Adrenal gland (tissue), 12 donors: ENCODE measurements around the gene KIT. TPM values are rescaled to one million over a fixed set of nuclear protein-coding genes. Genes with fewer than 3 reads are reported as not detected.

ENCODE experiments used
- DNase-seq, 7 donors: peaks; one replicate each; pipeline ENCODE4 v3.0.0-alpha.2; 2019 to 2020
- H3K27ac ChIP-seq, 5 donors: fragments of 200-600 bp; sonication (generic) in 4 of 5; 1 replicate in 3 of 5; 2 replicates in 2 of 5; pipeline versions ENCODE4 v1.5.1 to v1.8.0; 2016 to 2020; ENCODE audit warnings: mild to moderate bottlenecking in 1 of 5
- H3K27me3 ChIP-seq: fragments of 200-600 bp; 2 replicates; pipeline ENCODE4 v1.8.0; 2021
- H3K36me3 ChIP-seq, 2 donors: fragments of 200-600 bp; replicated peaks in 1 of 2; 1 replicate in 1 of 2; 2 replicates in 1 of 2; pipeline versions ENCODE4 v1.5.1 to v1.8.0; 2018 to 2022
- H3K4me1 ChIP-seq, 2 donors: fragments of 200-600 bp; replicated peaks in 1 of 2; 1 replicate in 1 of 2; 2 replicates in 1 of 2; pipeline versions ENCODE4 v1.5.1 to v1.8.0; 2018 to 2021
- H3K4me3 ChIP-seq, 4 donors: fragments of 200-600 bp; sonication (generic) in 3 of 4; one replicate each; pipeline ENCODE4 v1.5.1; 2016 to 2018
- H3K9me3 ChIP-seq, 3 donors: fragments of 200-600 bp; sonication (generic) in 1 of 3; replicated peaks in 1 of 3; 1 replicate in 2 of 3; 2 replicates in 1 of 3; pipeline versions ENCODE4 v1.5.1 to v1.8.0; 2016 to 2021
- CTCF ChIP-seq, 6 experiments: fragments of 450-650 bp in 4 of 6; fragments of 200-600 bp in 2 of 6; sonication (generic) in 1 of 6; IDR thresholded peaks; 1 replicate in 5 of 6; 2 replicates in 1 of 6; pipeline versions ENCODE4 v1.5.1 to v1.8.0; 2016 to 2021; ENCODE audit warnings: antibody characterized with exemption in 6 of 6, mild to moderate bottlenecking in 2 of 6, moderate library complexity in 1 of 6
- POLR2A ChIP-seq, 2 donors: fragments of 450-650 bp; IDR thresholded peaks; one replicate each; pipeline ENCODE4 v1.6.1; 2017; ENCODE audit warnings: antibody characterized with exemption in 2 of 2, mild to moderate bottlenecking in 2 of 2, moderate library complexity in 1 of 2
- WGBS, 4 donors: extraction: QIAGEN DNeasy Blood & Tissue Kit in 2 of 4; methylation state at CpG; one replicate each; pipeline versions ENCODE4 v1.1.5 to v1.1.7; 2013 to 2017; 5-methylcytosine and 5-hydroxymethylcytosine counted together
- intact Hi-C, 2 donors: fragments of 100-400 bp; cut with DNase I; formaldehyde crosslinking; loops; one replicate each; pipeline versions ENCODE4 v1.14.1 to v1.15.0; 2022 to 2023
- polyA plus RNA-seq, 3 donors: library from polyadenylated mRNA; stranded (reverse); fragments of 200-250 nt in 2 of 3; fragments of 350-450 nt in 1 of 3; fragmentation: Illumina TruSeq in 1 of 3; extraction: RNeasy Lipid Tissue Mini Kit (QIAGEN cat#74804) in 1 of 3; gene quantifications; one replicate each; pipeline ENCODE4 v1.2.3, GENCODE V29; 2013 to 2014
- total RNA-seq, 9 donors: library from RNA; depleted of rRNA in 4 of 9; stranded (reverse); fragments of >200 nt in 4 of 9; fragments of 120-200 nt in 1 of 9; fragmentation: NEBNext Ultra II Directional in 1 of 9; extraction: Animal tissue kit (Norgen Biotek cat#: 25700) in 1 of 9; gene quantifications; one replicate each; pipeline versions ENCODE4 v1.1.0 to v1.2.4, GENCODE V29; 2013 to 2023
- donor health status: healthy with polysubstance abuse.
- donor health status: Bipolar disorder and iron deficiency.
- donor health status: DM: yes; HTN: yes; CAD: no.
- donor health status: DM: no; HTN: no; CAD: no.
- donor health status: DM: no; HTN: no; CAD: no.
- donor health status: DM: yes; HTN: yes; CAD: no.

KIT gene
- total and polyA plus RNA-seq, 12 donors = 0.40 to 5.3 (median 1.8) TPM

DNA sequence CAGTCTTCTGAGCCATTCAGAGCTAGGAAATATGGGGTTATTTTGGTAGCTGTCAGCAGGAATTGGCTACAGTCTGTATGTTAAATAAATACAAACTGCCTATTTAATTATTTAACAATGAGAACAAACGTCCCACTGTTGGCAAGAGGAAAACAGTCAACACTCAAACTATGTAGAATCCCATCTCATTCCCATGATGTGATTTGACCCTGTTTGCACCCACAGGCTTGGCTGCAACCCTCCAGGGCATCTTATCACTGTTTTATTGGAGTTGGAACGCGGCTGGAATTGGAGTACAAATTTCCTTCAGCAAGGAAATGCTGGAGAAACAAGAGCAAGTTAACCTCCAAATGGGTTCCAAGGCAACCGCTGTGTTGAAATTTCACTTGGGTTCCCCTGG lies 124.0 kb downstream of the KIT start:
- H3K27ac ChIP-seq = peak overlapping the region in 1 of 5 donors; percentile 15
- 50 to 56% (median 54%) methylated on average over 4 of the region's 4 CpGs for whole genome bisulfite sequencing, 4 donors
- TF ChIP-seq CTCF (IDR thresholded peaks at IDR 0.05) = no peak
- TF ChIP-seq POLR2A (IDR thresholded peaks at IDR 0.05) = no peak

DNA sequence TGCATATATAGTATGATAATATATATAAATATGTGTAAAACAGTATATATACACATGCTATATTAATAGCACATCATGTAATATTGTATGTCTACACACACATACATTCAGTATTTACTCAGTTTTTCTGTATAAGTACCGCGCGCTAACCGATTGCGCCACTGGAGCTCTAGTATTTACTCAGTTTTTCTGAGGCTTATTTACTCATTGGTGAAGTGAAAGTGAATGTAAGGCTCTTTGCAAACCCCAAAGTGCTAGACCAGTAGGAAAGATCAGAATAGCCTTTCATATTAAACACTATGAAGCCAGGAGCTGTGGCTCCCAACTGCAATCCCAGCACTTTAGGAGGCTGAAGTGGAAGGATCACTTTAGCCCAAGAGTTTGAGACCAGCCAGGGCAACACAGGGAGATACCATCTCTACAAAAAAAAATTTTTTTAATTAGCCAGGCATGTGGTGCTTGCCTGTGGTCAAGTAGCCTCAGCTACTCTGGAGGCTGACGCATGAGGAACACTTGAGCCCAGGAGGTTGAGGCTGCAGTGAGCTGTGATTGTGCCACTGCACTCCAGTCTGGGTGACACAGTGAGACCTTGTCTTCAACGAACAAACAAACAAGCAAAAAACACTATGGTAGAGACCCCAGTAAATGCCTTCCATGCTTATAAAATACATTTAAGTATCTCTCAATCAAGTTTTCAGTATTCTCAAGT lies 125.8 kb downstream of the KIT start:
- Histone ChIP-seq H3K4me1 (peaks cover 0 to 9% of the 10 kb centered on the region in 2 donors), H3K36me3 (no peaks in the 10 kb centered on the region), H3K27me3 (no peaks in the 10 kb centered on the region), H3K4me3 (no peak overlapping the region), H3K9me3 (no peaks in the 10 kb centered on the region), H3K27ac (peak overlapping the region in 2 of 5 donors; percentile 49 to 84)
- WGBS, 4 donors = 83 to 87% (median 84%) methylated on average over 7 of the region's 7 CpGs
- TF ChIP-seq POLR2A (IDR thresholded peaks at IDR 0.05) (no peak), CTCF (IDR thresholded peaks at IDR 0.05) (no peak)
- intact Hi-C loops = no loop called here
- DNase-seq = no peak

More for the DNA sequence above, 124.0 kb downstream of the KIT start:
- H3K9me3 ChIP-seq = no peaks in the 10 kb centered on the region
- DNase-seq = peak in 3 of 7 donors; percentile 6 to 22 (median 13)
- no peaks in the 10 kb centered on the region for H3K36me3 ChIP-seq
- peaks cover 0 to 9% of the 10 kb centered on the region in 2 donors for H3K4me1 ChIP-seq
- H3K27me3 ChIP-seq = no peaks in the 10 kb centered on the region
- no peak overlapping the region for H3K4me3 ChIP-seq
- intact Hi-C loops = no loop called here

GRCh38 chr4:54784161-54784671 lies 126.5 kb downstream of the KIT start:
- no peaks in the 10 kb centered on the region for H3K9me3 ChIP-seq
- no peaks in the 10 kb centered on the region for H3K36me3 ChIP-seq
- peaks cover 0 to 9% of the 10 kb centered on the region in 2 donors for H3K4me1 ChIP-seq
- no peak overlapping the region for H3K4me3 ChIP-seq
- peak overlapping the region in 2 of 5 donors; percentile 69 to 84 for H3K27ac ChIP-seq
- H3K27me3 ChIP-seq = no peaks in the 10 kb centered on the region
- intact Hi-C loops = no loop called here
- 53 to 76% (median 59%) methylated on average over 14 of the region's 14 CpGs for WGBS, 4 donors
- TF ChIP-seq CTCF (IDR thresholded peaks at IDR 0.05) (no peak), POLR2A (IDR thresholded peaks at IDR 0.05) (no peak)
- peak; percentile 23 to 84 (median 48) for DNase-seq
